Measurements from ENCODE around the gene N4BP3.
"Not testable (repeated sequence)": the region's sequence is repeated elsewhere in the genome, so short reads cannot be mapped to it uniquely, and the experiment has no call there.

Gene N4BP3

GRCh38 chr5:178113141-178113787, at the start of gene N4BP3:
TSS of gene N4BP3 (plus strand) at chr5:178113532. CDS start at chr5:178119584, 6,052 bp downstream.
- DNase-seq (ENCODE audit: low spot score): no peak

DNA sequence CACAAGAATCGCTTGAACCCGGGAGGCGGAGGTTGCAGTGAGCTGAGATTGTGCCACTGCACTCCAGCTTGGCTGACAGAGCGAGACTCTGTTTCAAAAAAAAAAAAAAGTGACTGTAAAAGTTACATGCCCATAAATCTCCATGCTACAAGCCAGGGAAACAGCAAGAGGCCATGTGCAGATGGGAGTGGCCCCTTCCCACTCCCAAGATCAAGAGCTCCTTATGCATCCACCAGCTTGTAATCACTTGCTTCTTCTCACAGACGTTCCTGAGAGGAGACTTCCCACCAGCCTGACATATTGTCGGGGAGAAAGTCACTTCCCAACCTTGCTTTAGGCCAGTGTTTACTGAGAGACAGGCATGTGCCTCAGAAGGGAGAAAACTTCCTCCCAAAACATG, 45.6 kb upstream of the N4BP3 start:
- DNase-seq (ENCODE audit: low spot score): no peak

DNA sequence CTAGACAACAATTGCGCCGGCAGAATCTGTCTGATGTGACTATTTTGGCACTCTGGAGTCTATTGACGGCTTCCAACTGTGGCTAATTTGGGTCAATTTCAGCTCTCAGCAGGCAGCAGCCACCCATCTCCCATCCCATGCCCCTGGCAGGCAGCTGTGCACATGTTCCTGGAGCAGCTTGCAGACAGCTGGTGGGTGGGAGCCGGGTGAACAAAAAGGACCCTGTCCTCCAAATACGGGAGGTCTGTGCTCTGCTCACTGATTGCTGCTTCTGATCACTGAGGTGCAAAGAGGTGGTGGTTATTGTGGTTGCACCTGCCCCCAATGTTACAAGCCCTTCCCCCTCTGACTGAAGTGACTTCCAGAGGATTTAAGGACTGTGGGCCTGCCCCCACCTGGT, 45.0 kb upstream of the N4BP3 start:
- no peak for DNase-seq (ENCODE audit: low spot score)

- DNase-seq (ENCODE audit: low spot score): no peak
These were observed 43.4 kb upstream of the N4BP3 start for GRCh38 chr5:178069909-178070308.

GRCh38 chr5:178071108-178071507, 42.2 kb upstream of the N4BP3 start:
- no peak for DNase-seq (ENCODE audit: low spot score)

DNA sequence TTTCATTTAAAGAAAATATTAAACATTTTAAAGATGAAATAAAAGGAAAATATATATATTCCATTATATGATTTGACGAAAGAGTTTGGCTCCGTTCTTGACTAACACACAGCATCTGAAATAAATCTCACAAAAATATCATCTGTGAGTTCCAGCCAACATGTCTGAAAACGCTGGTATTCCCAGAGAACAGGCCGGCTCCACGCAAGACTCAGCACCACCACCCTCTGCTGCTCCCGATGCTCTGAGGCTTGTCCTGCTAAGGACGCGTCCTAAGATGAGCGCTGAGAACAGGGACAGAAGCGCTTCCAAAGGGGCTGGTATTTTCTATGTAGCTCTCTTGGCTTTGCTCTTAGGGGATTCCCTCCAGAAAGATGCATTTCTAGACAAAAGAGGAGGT, 40.6 kb upstream of the N4BP3 start:
- DNase-seq (ENCODE audit: low spot score): no peak

DNA sequence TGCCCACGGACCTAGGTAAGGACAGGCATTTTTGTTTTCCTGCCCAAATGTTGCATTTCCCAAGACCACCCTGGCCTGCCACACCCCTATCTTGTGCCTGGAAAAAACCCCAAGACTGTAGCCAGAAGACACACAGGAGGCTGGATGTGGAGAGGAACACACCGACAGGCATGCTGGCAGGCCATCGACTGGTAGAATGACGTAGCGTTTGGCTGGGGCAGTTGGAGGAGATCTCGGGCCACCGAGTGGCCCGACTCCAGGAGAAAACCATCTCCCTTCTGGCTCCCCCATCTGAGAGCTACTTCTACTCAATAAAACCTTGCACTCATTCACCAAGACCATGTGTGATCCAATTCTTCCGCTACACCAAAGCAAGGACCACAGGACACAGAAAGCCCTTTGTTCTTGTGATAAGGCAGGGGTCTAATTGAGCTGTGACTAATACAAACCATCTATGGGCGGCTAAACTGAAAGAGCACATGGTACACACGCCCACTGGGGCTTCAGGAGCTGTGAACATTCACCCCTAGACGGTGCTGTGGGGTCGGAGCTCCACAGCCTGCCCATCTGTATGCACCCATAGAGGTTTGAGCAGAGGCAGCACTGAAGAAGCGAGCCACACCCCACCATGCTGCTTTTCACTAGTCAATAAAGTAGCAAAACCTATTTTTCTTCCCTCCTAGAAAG, 38.9 kb upstream of the N4BP3 start:
- no peak for DNase-seq (ENCODE audit: low spot score)

GRCh38 chr5:178076965-178077364, 36.4 kb upstream of the N4BP3 start:
- DNase-seq (ENCODE audit: low spot score): not testable (repeated sequence)

GRCh38 chr5:178077751-178078150, 35.6 kb upstream of the N4BP3 start:
- DNase-seq (ENCODE audit: low spot score): no peak

GRCh38 chr5:178078197-178079010, 34.9 kb upstream of the N4BP3 start:
- no peak for DNase-seq (ENCODE audit: low spot score)

GRCh38 chr5:178080056-178080455, 33.3 kb upstream of the N4BP3 start:
- no peak for DNase-seq (ENCODE audit: low spot score)

DNA sequence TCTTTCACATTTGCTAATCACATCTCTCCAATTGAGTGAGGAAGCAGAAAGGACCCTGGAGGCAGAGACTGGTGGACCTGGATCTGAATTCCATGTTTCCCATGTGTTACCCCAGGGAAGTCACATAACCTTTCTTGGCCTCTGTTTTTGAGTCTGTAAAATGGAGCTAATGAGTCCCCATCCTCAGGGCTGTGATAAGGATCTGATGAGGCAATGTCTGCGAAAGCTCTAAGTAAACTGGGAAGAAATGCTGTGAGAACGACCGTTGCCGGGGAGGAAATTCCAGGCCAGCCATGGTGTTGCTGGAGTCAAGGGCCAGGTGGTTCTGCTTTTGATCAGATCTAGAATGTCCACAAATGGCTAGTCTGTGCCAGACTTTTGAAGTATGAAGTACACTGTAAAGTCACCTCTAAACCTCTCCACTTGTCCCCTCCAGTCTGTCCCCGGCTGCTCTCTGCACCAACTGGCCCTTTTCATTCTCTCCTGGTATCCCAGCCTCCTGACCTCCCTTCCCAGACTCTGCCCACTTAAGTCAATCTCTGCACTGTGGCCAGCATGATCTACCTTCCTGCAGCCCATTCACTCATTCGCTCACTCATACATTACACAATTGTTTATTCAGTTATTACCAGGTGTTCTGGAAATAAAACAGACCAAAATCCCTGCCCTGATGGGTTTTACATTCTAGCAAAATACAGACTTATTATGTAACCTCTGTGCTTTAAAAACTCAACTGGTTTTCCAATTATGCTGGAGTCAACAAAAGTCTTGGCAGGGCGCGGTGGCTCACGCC, 32.5 kb upstream of the N4BP3 start:
- DNase-seq (ENCODE audit: low spot score): no peak

DNA sequence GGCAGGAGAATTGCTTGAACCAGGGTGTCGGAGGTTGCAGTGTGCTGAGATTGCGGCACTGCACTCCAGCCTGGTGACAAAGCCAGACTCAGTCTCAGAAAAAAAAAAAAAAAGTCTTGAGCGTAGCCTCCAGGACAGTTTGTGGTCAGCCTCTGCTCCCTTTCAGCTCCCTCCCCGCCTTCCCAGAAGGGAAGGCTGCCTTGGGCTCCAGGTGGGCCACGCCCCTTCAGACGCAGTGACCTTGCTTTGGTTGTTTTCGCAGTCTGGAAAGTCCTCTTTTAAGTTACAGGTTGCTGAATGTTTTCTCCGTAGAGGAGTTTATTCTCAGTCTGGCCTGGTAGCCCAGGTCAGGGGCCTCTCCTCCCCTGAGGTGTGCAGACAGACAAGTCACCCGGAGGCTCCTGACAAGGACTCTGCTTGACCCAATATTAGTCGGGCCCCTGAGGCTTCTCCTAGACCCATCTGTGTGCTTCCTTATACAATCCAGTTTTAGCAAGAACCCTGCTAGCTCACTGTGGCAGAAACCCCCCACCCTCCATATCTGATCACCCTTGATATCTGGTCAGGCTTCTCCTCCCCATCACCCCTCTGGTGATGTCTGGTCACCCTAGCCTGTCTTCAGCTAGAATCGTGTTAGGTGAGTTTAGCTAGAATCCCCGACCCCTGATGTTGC, 31.6 kb upstream of the N4BP3 start:
- DNase-seq (ENCODE audit: low spot score): no peak

DNA sequence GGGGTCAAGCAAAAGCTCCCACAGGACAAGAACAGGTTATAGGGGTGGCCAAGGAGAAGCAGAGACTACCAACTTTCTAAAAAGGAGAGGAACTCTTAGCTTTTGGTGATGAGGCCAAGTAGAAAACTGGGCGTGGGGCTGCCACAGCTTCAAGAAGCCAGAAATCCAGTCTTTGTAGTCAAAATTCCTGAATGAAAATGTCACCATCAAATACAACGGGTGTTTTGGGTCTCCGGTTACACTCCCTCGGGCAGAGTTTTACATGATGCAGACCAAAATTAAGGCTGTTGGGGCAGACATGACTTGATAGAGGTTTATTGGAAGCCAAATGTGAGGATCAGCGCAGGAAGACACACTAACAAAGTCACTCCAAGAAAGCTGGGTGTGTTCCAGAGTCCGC, 29.4 kb upstream of the N4BP3 start:
- no peak for DNase-seq (ENCODE audit: low spot score)

DNA sequence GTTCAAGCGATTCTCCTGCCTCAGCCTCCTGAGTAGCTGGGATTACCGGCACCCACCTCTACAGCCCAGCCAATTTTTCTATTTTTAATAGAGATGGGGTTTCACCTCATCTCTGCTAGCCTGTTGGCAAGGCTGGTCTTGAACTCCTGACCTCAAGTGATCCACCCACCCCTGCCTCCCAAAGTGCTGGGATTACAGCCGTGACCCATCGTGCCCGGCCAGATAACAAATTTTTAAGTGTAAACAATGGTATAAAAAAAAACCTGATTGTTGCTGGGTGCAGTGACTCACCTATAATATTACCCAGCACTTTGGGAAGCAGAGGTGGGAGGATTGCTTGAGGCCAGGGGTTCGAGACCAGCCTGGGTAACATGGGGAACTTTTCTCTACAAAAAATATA, 28.0 kb upstream of the N4BP3 start:
- no peak for DNase-seq (ENCODE audit: low spot score)

- DNase-seq (ENCODE audit: low spot score): no peak
These were observed 27.1 kb upstream of the N4BP3 start for GRCh38 chr5:178086266-178086665.

DNA sequence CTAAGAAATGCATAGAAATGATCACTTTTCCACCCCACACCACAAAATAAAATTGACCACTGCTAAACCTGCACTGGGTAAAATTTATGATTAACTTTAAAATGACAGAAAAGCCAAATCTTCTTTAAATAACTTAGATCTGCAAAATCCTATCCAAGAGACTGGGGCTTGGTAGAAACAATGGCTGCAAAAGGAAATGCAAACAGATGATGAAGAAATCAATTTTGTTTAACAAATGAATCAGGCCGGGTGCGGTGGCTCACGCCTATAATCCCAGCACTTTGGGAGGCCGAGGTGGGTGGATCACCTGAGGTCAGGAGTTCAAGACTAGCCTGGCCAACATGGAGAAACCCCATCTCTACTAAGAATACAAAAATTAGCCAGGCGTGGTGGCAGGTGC, 26.1 kb upstream of the N4BP3 start:
- DNase-seq (ENCODE audit: low spot score): not testable (repeated sequence)

DNA sequence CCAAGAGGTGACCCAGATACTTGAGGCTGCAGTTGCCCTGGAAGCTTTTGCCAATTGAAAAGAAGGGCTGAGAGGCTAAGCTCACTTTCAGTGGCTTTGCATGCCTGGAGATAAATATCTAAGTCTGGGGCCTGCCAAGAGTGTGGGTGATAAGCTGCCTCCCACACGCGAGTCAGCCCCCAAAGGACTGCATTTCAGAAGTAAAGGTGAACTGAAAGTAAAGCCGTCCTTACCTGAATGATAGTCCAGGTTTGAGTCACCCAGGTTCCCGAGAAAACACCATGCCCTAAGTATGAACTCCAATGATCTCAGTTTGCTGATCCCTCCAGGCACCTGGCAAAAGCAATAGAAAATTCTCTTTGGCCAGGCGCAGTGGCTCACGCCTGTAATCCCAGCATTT, 22.5 kb upstream of the N4BP3 start:
- DNase-seq (ENCODE audit: low spot score): no peak

GRCh38 chr5:178093134-178093533, 20.2 kb upstream of the N4BP3 start:
- DNase-seq (ENCODE audit: low spot score): no peak

- no peak for DNase-seq (ENCODE audit: low spot score)
These were observed 19.0 kb upstream of the N4BP3 start for GRCh38 chr5:178094345-178094744.

GRCh38 chr5:178098685-178099084, 14.6 kb upstream of the N4BP3 start:
- no peak for DNase-seq (ENCODE audit: low spot score)

DNA sequence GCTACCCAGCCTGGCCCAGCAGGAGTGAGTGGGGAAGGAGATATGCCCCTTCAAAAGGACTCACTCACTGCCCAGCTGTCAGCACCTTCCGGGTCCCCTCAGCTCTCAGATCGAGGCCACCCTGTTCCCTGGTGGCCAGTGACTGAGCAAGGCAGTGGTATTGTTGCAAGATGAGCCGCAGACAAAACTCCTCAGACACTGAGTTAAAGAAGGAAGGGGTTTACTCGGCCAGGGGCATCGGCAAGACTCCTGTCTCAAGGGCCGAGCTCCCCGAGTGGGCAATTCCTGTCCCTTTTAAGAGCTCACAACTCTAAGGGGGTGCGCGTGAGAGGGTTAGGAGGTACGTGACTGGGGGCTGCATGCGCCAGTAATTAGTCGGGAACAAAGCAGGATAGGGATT, 9.7 kb upstream of the N4BP3 start:
- DNase-seq (ENCODE audit: low spot score): no peak
